MCF 10A (cell line): ENCODE data around the gene ARF1. TPM values are rescaled to one million over a fixed set of nuclear protein-coding genes. Genes with fewer than 3 reads are reported as not detected.

Experiments
- BruUV-seq: library from RNA; stranded (reverse); fragments of 400-500 nt; replicated peaks from 2 replicates; lab custom pipeline; 2021; lab: Mats Ljungman, UMichigan
- CTCF ChIA-PET: fragments of 300-600 bp; sonication (Branson Sonifier 250); formaldehyde crosslinking; extraction: SDS; loops from one replicate; lab custom pipeline; 2021; ENCODE audit warnings: antibody characterized with exemption, inconsistent platforms; lab: Yijun Ruan, JAX
- POLR2A ChIA-PET: fragments of 300-600, 350-650 bp; sonication (Branson Sonifier 250); formaldehyde crosslinking; extraction: SDS; loops from one replicate; lab custom pipeline; 2020; ENCODE audit warnings: antibody characterized with exemption, inconsistent platforms; lab: Yijun Ruan, JAX
- DNase-seq: peaks from one replicate; pipeline ENCODE4 v3.0.0-alpha.2; 2018; ENCODE audit not compliant: unreplicated experiment
- H3K27ac Mint-ChIP-seq: one replicate; pipeline ENCODE4 v1.8.0; 2022; ENCODE audit warnings: mild to moderate bottlenecking, low read depth, mixed read lengths; ENCODE audit not compliant: unreplicated experiment
- H3K27me3 Mint-ChIP-seq: one replicate; pipeline ENCODE4 v1.8.0; 2022; ENCODE audit warnings: mixed read lengths; ENCODE audit not compliant: insufficient read depth, unreplicated experiment
- H3K36me3 Mint-ChIP-seq: one replicate; pipeline ENCODE4 v1.8.0; 2022; ENCODE audit warnings: mild to moderate bottlenecking, moderate library complexity, mixed read lengths; ENCODE audit not compliant: insufficient read depth, unreplicated experiment
- H3K4me1 Mint-ChIP-seq: one replicate; pipeline ENCODE4 v1.8.0; 2022; ENCODE audit warnings: mixed read lengths; ENCODE audit not compliant: insufficient read depth, unreplicated experiment
- H3K4me3 Mint-ChIP-seq: one replicate; pipeline ENCODE4 v1.8.0; 2022; ENCODE audit warnings: mild to moderate bottlenecking, moderate library complexity, mixed read lengths; ENCODE audit not compliant: unreplicated experiment
- H3K9me3 Mint-ChIP-seq: one replicate; pipeline ENCODE4 v1.8.0; 2022; ENCODE audit warnings: mixed read lengths; ENCODE audit not compliant: unreplicated experiment
- intact Hi-C: fragments of 100-400 bp; cut with micrococcal nuclease; formaldehyde crosslinking; loops from 2 replicates; pipeline ENCODE4 v1.14.1; 2022
- total RNA-seq: library from RNA; stranded (reverse); gene quantifications from 2 replicates; pipeline ENCODE4 v1.2.3, GENCODE V29; 2022
- TF ChIP-seq, protein P1 (sequence below): fragments of 200-600 bp; IDR thresholded peaks from one replicate; pipeline ENCODE4 v1.8.0; 2022; ENCODE audit warnings: antibody characterized with exemption, mild to moderate bottlenecking; ENCODE audit not compliant: unreplicated experiment

Gene ARF1
- total RNA-seq, 1 experiment from 2014 or later: 870 TPM

DNA sequence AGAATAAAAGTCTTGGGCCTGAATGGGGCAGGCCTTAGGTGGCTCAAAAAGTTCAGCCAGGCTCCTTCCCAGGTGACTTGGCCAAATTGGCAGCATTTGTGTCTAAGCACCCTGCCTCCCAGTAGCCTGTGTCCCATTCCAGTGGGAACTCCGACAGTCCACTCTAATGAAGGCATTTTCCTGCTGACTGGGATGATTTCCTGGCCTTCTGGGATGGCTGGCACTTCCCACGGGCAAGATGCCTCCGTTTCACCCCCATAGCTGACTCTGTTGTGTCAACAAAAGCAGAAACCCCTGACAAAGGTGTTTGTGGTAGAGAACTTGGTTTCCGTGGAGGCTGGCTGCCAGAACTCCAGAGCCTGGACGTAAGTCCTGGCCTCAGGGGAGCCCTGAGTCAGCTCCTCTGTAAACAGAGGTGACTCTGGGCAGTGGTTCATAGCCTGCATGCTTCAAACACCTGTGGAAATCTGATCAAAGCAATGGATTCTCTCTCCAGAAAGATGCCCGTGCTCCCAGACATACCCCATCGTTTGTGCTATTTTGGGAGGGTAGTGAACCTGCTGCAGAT is 39.1 kb upstream of the ARF1 start:
- Mint-ChIP-seq H3K4me3 (no peak overlapping the region), H3K27ac (no peak overlapping the region), H3K36me3 (no peaks in the 10 kb centered on the region), H3K4me1 (peaks cover 18% of the 10 kb centered on the region), H3K27me3 (no peaks in the 10 kb centered on the region), H3K9me3 (no peaks in the 10 kb centered on the region)
- DNase-seq: peak; percentile 99
- BruUV-seq: no TSS peak
- POLR2A ChIA-PET: interaction anchor here (1.0 to 3.1 kb wide), 7 partner anchors 28 to 89 kb away, joined by 3 to 33 read pairs (median 3); partner anchors contain the start of gene ARF1
- TF ChIP-seq, protein P1, sequence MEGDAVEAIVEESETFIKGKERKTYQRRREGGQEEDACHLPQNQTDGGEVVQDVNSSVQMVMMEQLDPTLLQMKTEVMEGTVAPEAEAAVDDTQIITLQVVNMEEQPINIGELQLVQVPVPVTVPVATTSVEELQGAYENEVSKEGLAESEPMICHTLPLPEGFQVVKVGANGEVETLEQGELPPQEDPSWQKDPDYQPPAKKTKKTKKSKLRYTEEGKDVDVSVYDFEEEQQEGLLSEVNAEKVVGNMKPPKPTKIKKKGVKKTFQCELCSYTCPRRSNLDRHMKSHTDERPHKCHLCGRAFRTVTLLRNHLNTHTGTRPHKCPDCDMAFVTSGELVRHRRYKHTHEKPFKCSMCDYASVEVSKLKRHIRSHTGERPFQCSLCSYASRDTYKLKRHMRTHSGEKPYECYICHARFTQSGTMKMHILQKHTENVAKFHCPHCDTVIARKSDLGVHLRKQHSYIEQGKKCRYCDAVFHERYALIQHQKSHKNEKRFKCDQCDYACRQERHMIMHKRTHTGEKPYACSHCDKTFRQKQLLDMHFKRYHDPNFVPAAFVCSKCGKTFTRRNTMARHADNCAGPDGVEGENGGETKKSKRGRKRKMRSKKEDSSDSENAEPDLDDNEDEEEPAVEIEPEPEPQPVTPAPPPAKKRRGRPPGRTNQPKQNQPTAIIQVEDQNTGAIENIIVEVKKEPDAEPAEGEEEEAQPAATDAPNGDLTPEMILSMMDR: no peak
- intact Hi-C loops: no loop called here
- CTCF ChIA-PET: interaction anchor here (0.6 to 3.1 kb wide), 5 partner anchors 11 to 1409 kb away, joined by 3 to 33 read pairs (median 4); no protein-coding TSS in a partner anchor

DNA sequence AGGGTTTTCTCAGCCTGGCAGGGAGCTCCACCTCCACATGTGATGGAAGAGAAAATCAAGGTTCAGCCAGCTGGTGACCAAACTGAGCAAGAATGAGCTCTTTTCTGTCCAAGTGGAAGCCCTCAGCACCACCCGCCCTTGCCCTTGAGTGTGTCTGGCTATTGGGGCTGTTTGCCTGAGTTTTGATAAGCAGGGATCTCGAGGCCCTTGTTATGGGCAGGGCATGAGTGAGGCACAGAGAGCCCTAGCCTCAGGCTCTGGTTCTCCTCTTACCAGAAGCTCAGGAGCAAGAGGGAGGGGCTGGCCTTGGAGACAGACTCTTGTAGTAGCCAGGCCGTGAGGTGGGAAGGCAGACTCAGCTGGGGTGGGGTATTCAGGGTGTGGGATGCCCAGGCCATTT is 37.5 kb upstream of the ARF1 start:
- TF ChIP-seq, protein P1: no peak
- Mint-ChIP-seq H3K4me3 (no peak overlapping the region), H3K27me3 (no peaks in the 10 kb centered on the region), H3K4me1 (peaks cover 18% of the 10 kb centered on the region), H3K36me3 (no peaks in the 10 kb centered on the region), H3K9me3 (no peaks in the 10 kb centered on the region), H3K27ac (no peak overlapping the region)
- intact Hi-C loops: no loop called here
- no TSS peak for BruUV-seq
- DNase-seq: peak; percentile 55
- POLR2A ChIA-PET: interaction anchor here (0.8 to 3.1 kb wide), 15 partner anchors 9 to 442 kb away, joined by 3 to 33 read pairs (median 4); partner anchors contain the start of gene ARF1
- CTCF ChIA-PET: interaction anchor here (0.5 to 3.1 kb wide), 10 partner anchors 10 to 563 kb away, joined by 3 to 33 read pairs (median 4); no protein-coding TSS in a partner anchor

DNA sequence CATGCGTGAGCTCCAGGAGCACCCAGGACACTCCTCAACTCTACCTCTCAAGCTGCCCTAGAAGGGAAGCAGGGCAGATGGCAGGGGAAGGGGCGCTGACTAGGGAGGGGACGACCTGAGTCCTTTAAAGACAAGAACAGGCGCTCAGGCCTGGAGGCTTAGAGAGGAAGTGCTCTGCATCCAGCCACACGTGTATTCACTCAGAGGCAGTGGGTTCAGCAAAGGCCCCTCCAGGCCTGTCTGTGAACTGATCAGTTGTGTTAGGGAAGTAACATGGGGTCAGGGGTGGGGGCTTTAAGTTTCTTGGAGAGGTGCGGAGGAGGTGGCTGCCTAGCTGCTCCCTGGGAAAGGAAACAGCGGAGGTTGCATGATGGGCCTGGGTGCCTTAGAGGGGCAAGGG is 37.1 kb upstream of the ARF1 start:
- intact Hi-C loops: no loop called here
- Mint-ChIP-seq H3K36me3 (no peaks in the 10 kb centered on the region), H3K4me3 (no peak overlapping the region), H3K9me3 (no peaks in the 10 kb centered on the region), H3K4me1 (peaks cover 18% of the 10 kb centered on the region), H3K27me3 (no peaks in the 10 kb centered on the region), H3K27ac (no peak overlapping the region)
- ChIA-PET POLR2A (interaction anchor here (0.8 to 3.1 kb wide), 14 partner anchors 8 to 441 kb away, joined by 3 to 33 read pairs (median 4); partner anchors contain the start of gene ARF1), CTCF (interaction anchor here (0.6 to 3.1 kb wide), 7 partner anchors 10 to 563 kb away, joined by 3 to 33 read pairs (median 4); no protein-coding TSS in a partner anchor)
- DNase-seq: no peak
- BruUV-seq: no TSS peak
- TF ChIP-seq, protein P1: no peak

DNA sequence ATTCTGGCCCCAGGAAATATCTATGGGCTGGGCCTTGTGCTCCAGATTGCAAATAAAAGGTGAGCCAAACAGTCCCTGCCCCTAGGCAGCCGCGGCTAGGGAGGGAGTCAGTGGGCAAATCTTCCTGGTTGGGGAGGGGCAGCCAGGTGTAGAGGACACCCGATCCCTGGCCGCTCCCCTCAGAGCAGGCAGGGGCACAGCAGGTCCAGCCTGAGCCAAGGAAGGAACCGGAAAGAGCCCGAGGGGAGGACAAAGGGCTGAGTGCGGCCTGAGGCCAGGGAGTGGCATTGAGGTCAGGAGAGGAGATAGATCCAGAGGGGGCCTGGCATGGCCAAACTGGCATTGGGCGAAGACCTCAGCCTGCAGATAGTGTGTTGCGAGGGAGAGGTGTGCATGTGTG is 36.6 kb upstream of the ARF1 start:
- BruUV-seq: no TSS peak
- Mint-ChIP-seq H3K27ac (no peak overlapping the region), H3K27me3 (no peaks in the 10 kb centered on the region), H3K4me3 (no peak overlapping the region), H3K36me3 (no peaks in the 10 kb centered on the region), H3K4me1 (peaks cover 18% of the 10 kb centered on the region), H3K9me3 (no peaks in the 10 kb centered on the region)
- CTCF ChIA-PET: interaction anchor here (3.1 kb wide), 1 partner anchor 47 kb away, joined by 33 read pairs; no protein-coding TSS in a partner anchor
- intact Hi-C loops: no loop called here
- TF ChIP-seq, protein P1: no peak
- peak; percentile 79 for DNase-seq
- POLR2A ChIA-PET: interaction anchor here (0.8 to 3.1 kb wide), 8 partner anchors 8 to 441 kb away, joined by 3 to 28 read pairs (median 5); no protein-coding TSS in a partner anchor
